ENCODE results near the gene PRKAB1.

The PRKAB1 gene

GRCh38 chr12:119683816-119684215 is 15.9 kb downstream of the PRKAB1 start:
- TF ChIP-seq ZNF274 (IDR thresholded peaks at IDR 0.05; ENCODE audit: low read depth, low read length): no peak

DNA sequence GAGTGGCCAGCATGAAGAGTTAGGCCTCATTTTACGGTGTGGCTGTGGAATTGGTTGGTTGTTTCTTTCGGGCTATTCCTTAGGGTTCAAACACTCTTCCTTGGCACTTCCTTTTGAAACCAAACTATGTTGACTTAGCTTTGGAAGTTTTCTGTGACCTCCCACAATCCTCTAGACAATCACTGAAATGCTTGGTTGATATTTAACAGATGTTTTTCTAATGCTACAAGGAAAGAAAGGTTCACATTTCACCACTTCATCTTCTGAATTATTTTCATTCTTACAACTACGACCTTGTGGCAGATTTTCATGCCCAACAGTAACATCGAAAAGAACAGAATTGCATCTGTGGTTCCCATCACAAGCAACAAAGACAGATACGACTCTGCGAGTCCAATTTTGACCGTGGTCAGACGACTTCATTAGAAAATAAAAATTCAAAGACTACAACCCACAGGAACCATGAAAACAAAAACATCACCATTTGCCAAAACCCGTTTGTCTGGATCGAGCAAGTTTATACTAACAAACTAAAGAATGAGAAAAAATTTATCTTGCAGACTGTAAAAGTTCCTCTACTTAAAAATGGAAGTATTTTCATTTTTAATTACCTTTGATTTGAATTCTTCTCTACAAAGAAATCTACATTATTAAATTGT is 16.9 kb downstream of the PRKAB1 start:
- H3K4me3 ChIP-seq (ENCODE audit: low read length): no peak overlapping the region
- no peak for TF ChIP-seq ZNF274 (IDR thresholded peaks at IDR 0.05; ENCODE audit: low read depth, low read length)

More at GRCh38 chr12:119683816-119684215, 15.9 kb downstream of the PRKAB1 start:
- H3K4me3 ChIP-seq (ENCODE audit: low read length): no peak overlapping the region

DNA sequence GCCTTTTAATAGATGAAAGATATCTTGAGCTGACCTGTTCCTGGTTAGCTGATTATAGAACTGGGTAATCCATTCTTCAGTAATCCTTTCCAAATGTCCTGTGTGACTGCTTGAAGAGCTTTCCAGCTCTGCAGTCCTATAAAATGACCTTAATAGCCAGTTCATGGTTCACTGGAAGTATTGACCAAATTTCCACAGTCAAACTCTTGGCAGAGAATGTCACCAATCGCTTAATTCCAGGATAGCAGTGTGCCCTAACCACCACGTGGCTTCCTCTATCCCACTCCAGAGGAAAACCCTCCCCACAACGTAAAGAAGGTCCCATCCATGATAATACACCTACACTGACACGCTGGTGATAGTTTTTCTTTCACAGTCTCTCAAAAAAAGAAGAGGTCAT is 17.4 kb downstream of the PRKAB1 start:
- no peak for TF ChIP-seq ZNF274 (IDR thresholded peaks at IDR 0.05; ENCODE audit: low read depth, low read length)
- no peak overlapping the region for H3K4me3 ChIP-seq (ENCODE audit: low read length)

- H3K4me3 ChIP-seq (ENCODE audit: low read length): no peak overlapping the region
- TF ChIP-seq ZNF274 (IDR thresholded peaks at IDR 0.05; ENCODE audit: low read depth, low read length): no peak
These were observed 18.4 kb downstream of the PRKAB1 start for GRCh38 chr12:119686355-119686754.

- no peak for TF ChIP-seq ZNF274 (IDR thresholded peaks at IDR 0.05; ENCODE audit: low read depth, low read length)
- no peak overlapping the region for H3K4me3 ChIP-seq (ENCODE audit: low read length)
These were observed 18.8 kb downstream of the PRKAB1 start for GRCh38 chr12:119686776-119687175.

GRCh38 chr12:119687406-119687805 is 19.5 kb downstream of the PRKAB1 start:
- no peak overlapping the region for H3K4me3 ChIP-seq (ENCODE audit: low read length)
- TF ChIP-seq ZNF274 (IDR thresholded peaks at IDR 0.05; ENCODE audit: low read depth, low read length): no peak

DNA sequence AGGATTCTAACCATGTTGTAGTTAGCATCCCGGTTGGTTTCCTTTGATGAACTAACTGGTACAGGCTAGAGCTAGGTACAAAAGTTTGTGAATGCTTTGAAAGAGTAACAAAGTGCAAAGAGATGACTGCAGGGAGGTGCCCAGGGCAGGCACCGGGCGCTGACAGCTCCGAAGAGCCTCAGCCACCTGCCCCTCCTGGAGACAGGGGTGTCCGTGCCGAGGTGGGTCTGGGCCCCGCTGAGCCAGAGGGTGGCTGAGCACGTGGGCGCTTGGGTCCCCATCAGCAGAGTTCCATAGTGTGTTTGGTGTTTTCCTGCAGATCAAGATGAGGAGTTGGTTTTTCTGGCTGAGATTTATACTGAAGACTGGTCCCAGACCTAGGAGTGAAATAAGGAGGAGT is 19.9 kb downstream of the PRKAB1 start:
- no peak overlapping the region for H3K4me3 ChIP-seq (ENCODE audit: low read length)
- TF ChIP-seq ZNF274 (IDR thresholded peaks at IDR 0.05; ENCODE audit: low read depth, low read length): no peak

- no peak overlapping the region for H3K4me3 ChIP-seq (ENCODE audit: low read length)
- TF ChIP-seq ZNF274 (IDR thresholded peaks at IDR 0.05; ENCODE audit: low read depth, low read length): no peak
These were observed 22.1 kb downstream of the PRKAB1 start for GRCh38 chr12:119689935-119690500.

DNA sequence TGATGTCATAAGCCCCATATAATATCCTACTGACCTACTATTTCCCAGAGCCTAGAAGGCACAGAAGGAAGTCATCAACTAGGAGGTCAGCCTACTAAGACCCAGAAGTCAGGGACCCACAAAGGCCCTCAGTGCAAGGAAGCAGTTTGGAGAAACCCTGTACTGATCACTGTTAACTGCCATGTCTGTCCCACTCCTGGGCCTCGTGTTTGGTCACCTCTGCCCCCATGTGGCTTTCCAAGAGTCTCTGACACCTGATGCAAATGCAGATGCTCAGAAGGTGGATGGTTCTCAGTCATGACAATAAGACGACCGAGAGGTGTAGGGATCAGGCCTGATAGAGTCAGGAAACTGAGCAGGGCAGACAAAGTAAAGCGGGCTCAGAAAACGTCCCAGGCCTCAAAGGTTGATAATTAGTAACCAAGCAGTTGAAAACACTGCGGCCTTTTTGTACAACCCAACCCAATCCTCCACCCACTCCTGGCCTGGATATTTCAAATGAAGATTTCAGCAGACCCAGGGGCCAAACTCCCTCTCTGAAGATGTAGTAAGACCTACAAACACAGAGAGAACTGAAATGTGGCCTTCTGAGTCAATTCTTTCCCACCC is 23.4 kb downstream of the PRKAB1 start:
- no peak overlapping the region for H3K4me3 ChIP-seq (ENCODE audit: low read length)
- no peak for TF ChIP-seq ZNF274 (IDR thresholded peaks at IDR 0.05; ENCODE audit: low read depth, low read length)

DNA sequence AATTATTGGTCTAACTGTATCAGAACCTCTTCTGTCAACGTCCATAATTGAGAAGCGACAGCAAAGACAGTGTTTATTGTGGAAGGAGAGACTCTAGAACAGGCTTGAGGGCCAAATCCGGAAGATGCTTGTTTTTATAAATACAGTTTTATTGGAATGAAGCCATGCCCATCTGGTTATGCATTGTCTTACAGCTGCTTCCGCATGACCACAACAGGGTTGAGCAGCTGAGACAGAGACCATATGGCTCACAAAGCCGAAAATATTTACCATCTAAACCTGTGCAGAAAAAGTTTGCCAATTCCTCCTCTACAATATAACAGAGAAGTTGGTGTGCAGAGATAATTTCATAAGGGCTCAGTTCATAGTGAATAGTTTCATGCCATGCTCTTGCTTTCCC is 24.5 kb downstream of the PRKAB1 start:
- TF ChIP-seq ZNF274 (IDR thresholded peaks at IDR 0.05; ENCODE audit: low read depth, low read length): no peak
- H3K4me3 ChIP-seq (ENCODE audit: low read length): no peak overlapping the region

GRCh38 chr12:119692997-119693396 is 25.1 kb downstream of the PRKAB1 start:
- TF ChIP-seq ZNF274 (IDR thresholded peaks at IDR 0.05; ENCODE audit: low read depth, low read length): no peak

GRCh38 chr12:119693511-119693910 is 25.6 kb downstream of the PRKAB1 start:
- no peak for TF ChIP-seq ZNF274 (IDR thresholded peaks at IDR 0.05; ENCODE audit: low read depth, low read length)
- H3K4me3 ChIP-seq (ENCODE audit: low read length): no peak overlapping the region

More at GRCh38 chr12:119692997-119693396, 25.1 kb downstream of the PRKAB1 start:
- no peak overlapping the region for H3K4me3 ChIP-seq (ENCODE audit: low read length)

GRCh38 chr12:119694111-119694510 is 26.2 kb downstream of the PRKAB1 start:
- TF ChIP-seq ZNF274 (IDR thresholded peaks at IDR 0.05; ENCODE audit: low read depth, low read length): no peak
- no peak overlapping the region for H3K4me3 ChIP-seq (ENCODE audit: low read length)

- H3K4me3 ChIP-seq (ENCODE audit: low read length): no peak overlapping the region
- TF ChIP-seq ZNF274 (IDR thresholded peaks at IDR 0.05; ENCODE audit: low read depth, low read length): no peak
These were observed 27.1 kb downstream of the PRKAB1 start for GRCh38 chr12:119695034-119695433.

GRCh38 chr12:119696943-119697342 is 29.0 kb downstream of the PRKAB1 start:
- no peak for TF ChIP-seq ZNF274 (IDR thresholded peaks at IDR 0.05; ENCODE audit: low read depth, low read length)
- H3K4me3 ChIP-seq (ENCODE audit: low read length): no peak overlapping the region

All from GM08714 (cell line).